MCF 10A (cell line): ENCODE data around the gene CENPX. TPM values are rescaled to one million over a fixed set of nuclear protein-coding genes. Genes with fewer than 3 reads are reported as not detected.

Source experiments
- BruUV-seq: library from RNA; stranded (reverse); fragments of 400-500 nt; replicated peaks from 2 replicates; lab custom pipeline; 2021; lab: Mats Ljungman, UMichigan
- CTCF ChIA-PET: fragments of 300-600 bp; sonication (Branson Sonifier 250); formaldehyde crosslinking; extraction: SDS; loops from one replicate; lab custom pipeline; 2021; ENCODE audit warnings: antibody characterized with exemption, inconsistent platforms; lab: Yijun Ruan, JAX
- POLR2A ChIA-PET: fragments of 300-600, 350-650 bp; sonication (Branson Sonifier 250); formaldehyde crosslinking; extraction: SDS; loops from one replicate; lab custom pipeline; 2020; ENCODE audit warnings: antibody characterized with exemption, inconsistent platforms; lab: Yijun Ruan, JAX
- DNase-seq: peaks from one replicate; pipeline ENCODE4 v3.0.0-alpha.2; 2018; ENCODE audit not compliant: unreplicated experiment
- H3K27ac Mint-ChIP-seq: one replicate; pipeline ENCODE4 v1.8.0; 2022; ENCODE audit warnings: mild to moderate bottlenecking, low read depth, mixed read lengths; ENCODE audit not compliant: unreplicated experiment
- H3K27me3 Mint-ChIP-seq: one replicate; pipeline ENCODE4 v1.8.0; 2022; ENCODE audit warnings: mixed read lengths; ENCODE audit not compliant: insufficient read depth, unreplicated experiment
- H3K36me3 Mint-ChIP-seq: one replicate; pipeline ENCODE4 v1.8.0; 2022; ENCODE audit warnings: mild to moderate bottlenecking, moderate library complexity, mixed read lengths; ENCODE audit not compliant: insufficient read depth, unreplicated experiment
- H3K4me1 Mint-ChIP-seq: one replicate; pipeline ENCODE4 v1.8.0; 2022; ENCODE audit warnings: mixed read lengths; ENCODE audit not compliant: insufficient read depth, unreplicated experiment
- H3K4me3 Mint-ChIP-seq: one replicate; pipeline ENCODE4 v1.8.0; 2022; ENCODE audit warnings: mild to moderate bottlenecking, moderate library complexity, mixed read lengths; ENCODE audit not compliant: unreplicated experiment
- H3K9me3 Mint-ChIP-seq: one replicate; pipeline ENCODE4 v1.8.0; 2022; ENCODE audit warnings: mixed read lengths; ENCODE audit not compliant: unreplicated experiment
- intact Hi-C: fragments of 100-400 bp; cut with micrococcal nuclease; formaldehyde crosslinking; loops from 2 replicates; pipeline ENCODE4 v1.14.1; 2022
- total RNA-seq: library from RNA; stranded (reverse); gene quantifications from 2 replicates; pipeline ENCODE4 v1.2.3, GENCODE V29; 2022
- TF ChIP-seq, protein P1 (sequence below): fragments of 200-600 bp; IDR thresholded peaks from one replicate; pipeline ENCODE4 v1.8.0; 2022; ENCODE audit warnings: antibody characterized with exemption, mild to moderate bottlenecking; ENCODE audit not compliant: unreplicated experiment

Gene CENPX
- total RNA-seq, 1 experiment from 2014 or later: 35.6 TPM

DNA sequence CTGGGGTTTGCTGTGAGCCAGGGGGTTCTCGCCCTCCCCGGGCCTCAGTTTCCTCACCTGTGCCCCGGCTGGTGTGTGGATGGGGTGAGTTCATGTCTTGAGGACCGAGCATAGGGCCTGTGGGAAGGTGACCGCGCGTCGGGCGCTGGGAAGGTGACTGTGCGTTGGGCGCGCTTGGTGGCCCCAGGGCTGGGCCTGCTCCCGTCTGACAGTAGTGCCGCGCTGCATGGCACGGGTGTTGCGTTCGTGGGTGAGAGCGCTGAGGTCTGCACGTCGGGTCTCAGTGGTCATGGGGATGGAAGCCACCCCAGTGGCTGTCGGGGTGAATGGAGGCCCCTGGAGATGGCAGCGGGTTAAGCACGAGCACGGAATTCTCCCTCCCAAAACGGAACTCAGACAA lies 36.1 kb downstream of the CENPX start:
- TF ChIP-seq, protein P1, sequence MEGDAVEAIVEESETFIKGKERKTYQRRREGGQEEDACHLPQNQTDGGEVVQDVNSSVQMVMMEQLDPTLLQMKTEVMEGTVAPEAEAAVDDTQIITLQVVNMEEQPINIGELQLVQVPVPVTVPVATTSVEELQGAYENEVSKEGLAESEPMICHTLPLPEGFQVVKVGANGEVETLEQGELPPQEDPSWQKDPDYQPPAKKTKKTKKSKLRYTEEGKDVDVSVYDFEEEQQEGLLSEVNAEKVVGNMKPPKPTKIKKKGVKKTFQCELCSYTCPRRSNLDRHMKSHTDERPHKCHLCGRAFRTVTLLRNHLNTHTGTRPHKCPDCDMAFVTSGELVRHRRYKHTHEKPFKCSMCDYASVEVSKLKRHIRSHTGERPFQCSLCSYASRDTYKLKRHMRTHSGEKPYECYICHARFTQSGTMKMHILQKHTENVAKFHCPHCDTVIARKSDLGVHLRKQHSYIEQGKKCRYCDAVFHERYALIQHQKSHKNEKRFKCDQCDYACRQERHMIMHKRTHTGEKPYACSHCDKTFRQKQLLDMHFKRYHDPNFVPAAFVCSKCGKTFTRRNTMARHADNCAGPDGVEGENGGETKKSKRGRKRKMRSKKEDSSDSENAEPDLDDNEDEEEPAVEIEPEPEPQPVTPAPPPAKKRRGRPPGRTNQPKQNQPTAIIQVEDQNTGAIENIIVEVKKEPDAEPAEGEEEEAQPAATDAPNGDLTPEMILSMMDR: no peak
- H3K9me3 Mint-ChIP-seq: no peaks in the 10 kb centered on the region
- DNase-seq: no peak
- intact Hi-C loops: no loop called here
- POLR2A ChIA-PET: no interaction called here
- peaks cover 30% of the 10 kb centered on the region for H3K36me3 Mint-ChIP-seq
- H3K27ac Mint-ChIP-seq: no peak overlapping the region
- no peaks in the 10 kb centered on the region for H3K27me3 Mint-ChIP-seq
- H3K4me3 Mint-ChIP-seq: no peak overlapping the region
- CTCF ChIA-PET: no interaction called here
- peaks cover 22% of the 10 kb centered on the region for H3K4me1 Mint-ChIP-seq
- BruUV-seq: no TSS peak

DNA sequence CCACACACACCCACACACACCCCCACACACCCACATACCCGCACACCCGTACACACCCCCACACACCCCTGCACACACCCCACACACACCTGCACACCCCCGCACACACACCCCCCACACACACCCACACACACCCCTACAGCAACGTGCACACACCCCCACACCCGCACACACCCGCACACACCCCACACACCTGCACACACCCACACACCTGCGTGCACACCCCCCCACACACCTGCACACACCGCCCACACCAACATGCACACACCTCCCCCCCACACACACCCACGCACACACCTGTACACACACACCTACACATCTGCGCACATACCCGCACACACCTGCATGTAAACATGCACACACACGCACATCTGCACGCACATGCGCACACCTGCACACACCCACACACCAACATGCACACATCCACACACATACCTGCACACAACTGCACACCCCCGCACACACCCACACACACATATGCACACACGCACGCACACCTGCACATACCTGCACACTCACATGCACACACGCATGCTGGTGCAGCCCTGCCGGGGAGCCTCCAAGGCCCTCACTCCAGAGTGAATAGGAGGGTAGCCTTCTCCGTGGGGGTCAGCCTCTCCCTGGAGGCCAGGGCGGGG lies 37.8 kb downstream of the CENPX start:
- Mint-ChIP-seq H3K4me1 (peaks cover 18% of the 10 kb centered on the region), H3K9me3 (no peaks in the 10 kb centered on the region), H3K27me3 (no peaks in the 10 kb centered on the region), H3K27ac (no peak overlapping the region), H3K36me3 (peaks cover 26% of the 10 kb centered on the region), H3K4me3 (no peak overlapping the region)
- CTCF ChIA-PET: no interaction called here
- TF ChIP-seq, protein P1: no peak
- DNase-seq: no peak
- POLR2A ChIA-PET: interaction anchor here (1.3 kb wide), 1 partner anchor 25 kb away, joined by 5 read pairs; no protein-coding TSS in a partner anchor
- intact Hi-C loops: no loop called here
- no TSS peak for BruUV-seq

DNA sequence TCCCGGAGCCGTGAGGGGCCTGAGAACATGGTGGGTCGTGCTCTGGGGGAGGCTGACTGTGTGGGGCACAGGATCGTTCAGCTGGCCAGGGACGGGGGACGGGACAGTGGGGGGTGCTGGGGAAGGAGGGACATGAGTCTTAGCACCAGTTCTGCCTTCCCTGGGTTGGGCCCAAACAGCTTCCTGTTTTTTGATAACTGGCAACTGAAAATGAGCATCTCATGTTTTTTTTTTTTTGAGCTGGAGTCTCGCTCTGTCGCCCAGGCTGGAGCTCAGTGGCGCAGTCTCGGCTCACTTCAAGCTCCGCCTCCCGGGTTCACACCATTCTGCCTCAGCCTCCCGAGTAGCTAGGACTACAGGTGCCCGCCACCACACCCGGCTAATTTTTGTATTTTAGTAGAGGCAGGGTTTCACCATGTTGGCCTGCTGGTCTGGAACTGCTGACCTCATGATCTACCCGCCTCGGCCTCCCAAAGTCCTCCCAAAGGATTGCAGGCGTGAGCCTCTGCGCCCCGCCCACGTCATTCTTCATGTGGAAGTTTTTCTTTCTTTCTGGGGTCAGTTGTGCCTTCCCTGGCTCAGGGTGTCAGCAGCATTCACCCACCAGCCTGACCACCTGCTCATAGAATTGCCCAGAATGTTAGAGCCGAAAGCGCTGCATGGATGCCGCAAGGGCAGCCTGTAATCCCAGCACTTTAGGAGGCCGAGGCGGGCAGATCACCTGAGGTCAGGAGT lies 38.9 kb downstream of the CENPX start:
- BruUV-seq: no TSS peak

More for the DNA sequence above, 38.9 kb downstream of the CENPX start:
- POLR2A ChIA-PET: interaction anchor here (5.0 kb wide), 1 partner anchor 7 kb away, joined by 55 read pairs; no protein-coding TSS in a partner anchor
- H3K4me3 Mint-ChIP-seq: no peak overlapping the region
- CTCF ChIA-PET: interaction anchor here (0.9 to 1.6 kb wide), 2 partner anchors 35 to 36 kb away, joined by 3 to 4 read pairs; no protein-coding TSS in a partner anchor
- no peaks in the 10 kb centered on the region for H3K27me3 Mint-ChIP-seq
- peaks cover 32% of the 10 kb centered on the region for H3K36me3 Mint-ChIP-seq
- H3K9me3 Mint-ChIP-seq: no peaks in the 10 kb centered on the region
- DNase-seq: no peak
- TF ChIP-seq, protein P1: no peak
- intact Hi-C loops: no loop called here
- H3K4me1 Mint-ChIP-seq: peaks cover 25% of the 10 kb centered on the region
- H3K27ac Mint-ChIP-seq: no peak overlapping the region
